Measurements from ENCODE around the gene RAB3GAP2.

DNA sequence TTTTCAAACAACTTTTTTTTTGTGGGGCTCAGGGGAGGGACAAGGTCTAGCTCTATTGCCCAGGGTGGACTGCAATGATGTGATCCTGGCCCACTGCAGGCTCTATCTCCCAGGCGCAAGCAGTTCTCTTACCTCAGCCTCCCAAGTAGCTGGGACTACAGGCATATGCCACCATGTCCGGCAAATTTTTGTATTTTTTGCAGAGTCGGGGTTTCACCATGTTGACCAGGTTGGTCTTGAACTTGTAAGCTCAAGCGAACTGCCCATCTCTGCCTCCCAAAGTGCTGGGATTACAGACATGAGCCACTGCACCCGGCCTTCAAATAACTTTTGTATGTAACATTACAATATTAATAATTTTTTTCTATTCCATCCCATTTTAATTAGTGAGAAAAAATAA, 33.0 kb downstream of the RAB3GAP2 start:
- TF ChIP-seq POLR2A (IDR thresholded peaks at IDR 0.05) (no peak), EP300 (IDR thresholded peaks at IDR 0.05) (no peak)
- TF ChIP-seq, protein P1, sequence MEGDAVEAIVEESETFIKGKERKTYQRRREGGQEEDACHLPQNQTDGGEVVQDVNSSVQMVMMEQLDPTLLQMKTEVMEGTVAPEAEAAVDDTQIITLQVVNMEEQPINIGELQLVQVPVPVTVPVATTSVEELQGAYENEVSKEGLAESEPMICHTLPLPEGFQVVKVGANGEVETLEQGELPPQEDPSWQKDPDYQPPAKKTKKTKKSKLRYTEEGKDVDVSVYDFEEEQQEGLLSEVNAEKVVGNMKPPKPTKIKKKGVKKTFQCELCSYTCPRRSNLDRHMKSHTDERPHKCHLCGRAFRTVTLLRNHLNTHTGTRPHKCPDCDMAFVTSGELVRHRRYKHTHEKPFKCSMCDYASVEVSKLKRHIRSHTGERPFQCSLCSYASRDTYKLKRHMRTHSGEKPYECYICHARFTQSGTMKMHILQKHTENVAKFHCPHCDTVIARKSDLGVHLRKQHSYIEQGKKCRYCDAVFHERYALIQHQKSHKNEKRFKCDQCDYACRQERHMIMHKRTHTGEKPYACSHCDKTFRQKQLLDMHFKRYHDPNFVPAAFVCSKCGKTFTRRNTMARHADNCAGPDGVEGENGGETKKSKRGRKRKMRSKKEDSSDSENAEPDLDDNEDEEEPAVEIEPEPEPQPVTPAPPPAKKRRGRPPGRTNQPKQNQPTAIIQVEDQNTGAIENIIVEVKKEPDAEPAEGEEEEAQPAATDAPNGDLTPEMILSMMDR (IDR thresholded peaks at IDR 0.05) = no peak

Measured in ovary (tissue), 3 donors.